WTC11 (cell line): ENCODE data around the gene PSD.

ENCODE experiments used
- ATF2 ChIP-seq: sonication (generic); formaldehyde crosslinking; IDR thresholded peaks from 2 replicates; pipeline ENCODE4 v1.8.1; 2022; ENCODE audit warnings: low read depth, missing genetic modification reagents, borderline replicate concordance
- ATF3 ChIP-seq: sonication (generic); formaldehyde crosslinking; conservative IDR thresholded peaks from 2 replicates; pipeline ENCODE4 v1.8.1; 2022; ENCODE audit warnings: mild to moderate bottlenecking, missing genetic modification reagents
- CBFB ChIP-seq: sonication (generic); formaldehyde crosslinking; IDR thresholded peaks from 2 replicates; pipeline ENCODE4 v1.8.1; 2022; ENCODE audit warnings: mild to moderate bottlenecking, low read depth, missing genetic modification reagents
- CTCF ChIP-seq: fragments of 200-600 bp; IDR thresholded peaks from 2 replicates; pipeline ENCODE4 v1.8.0; 2022; ENCODE audit warnings: antibody characterized with exemption
- GTF2I ChIP-seq: fragments of 250-450 bp; sonication (Bioruptor Pico); conservative IDR thresholded peaks from 2 replicates; pipeline ENCODE4 v1.4.0; 2021; ENCODE audit warnings: mild to moderate bottlenecking
- HMGA2 ChIP-seq: fragments of 250-450 bp; sonication (Bioruptor Pico); IDR thresholded peaks from 2 replicates; pipeline ENCODE4 v1.4.0; 2021; ENCODE audit warnings: mild to moderate bottlenecking, moderate library complexity
- KAT7 ChIP-seq: sonication (generic); formaldehyde crosslinking; IDR thresholded peaks from 2 replicates; pipeline ENCODE4 v1.8.1; 2023; ENCODE audit warnings: missing genetic modification reagents, mild to moderate bottlenecking, borderline replicate concordance
- SMAD4 ChIP-seq: sonication (generic); formaldehyde crosslinking; IDR thresholded peaks from 2 replicates; pipeline ENCODE4 v1.8.0; 2022; ENCODE audit warnings: mild to moderate bottlenecking, missing genetic modification reagents
- STAT6 ChIP-seq: sonication (generic); formaldehyde crosslinking; conservative IDR thresholded peaks from 2 replicates; pipeline ENCODE4 v1.8.1; 2023; ENCODE audit warnings: mild to moderate bottlenecking, low read depth, missing genetic modification reagents, moderate library complexity
- ZNF232 ChIP-seq: sonication (generic); formaldehyde crosslinking; IDR thresholded peaks from 2 replicates; pipeline ENCODE4 v1.8.0; 2022; ENCODE audit warnings: mild to moderate bottlenecking, missing genetic modification reagents
- ZNF263 ChIP-seq: sonication (generic); formaldehyde crosslinking; IDR thresholded peaks from 2 replicates; pipeline ENCODE4 v1.8.1; 2022; ENCODE audit warnings: low read depth, mild to moderate bottlenecking, moderate library complexity, missing genetic modification reagents

GRCh38 chr10:102416283-102416682, 2.3 kb downstream of the PSD start:
- TF ChIP-seq HMGA2 (CRISPR knock-in tag) (no peak), CTCF (no peak), CBFB (CRISPR knock-in tag) (no peak), GTF2I (CRISPR knock-in tag) (no peak), ZNF232 (CRISPR knock-in tag) (no peak), ATF3 (CRISPR knock-in tag) (no peak), ZNF263 (no peak), STAT6 (CRISPR knock-in tag) (no peak), SMAD4 (CRISPR knock-in tag) (no peak), KAT7 (CRISPR knock-in tag) (no peak), ATF2 (CRISPR knock-in tag) (no peak)
